ENCODE data around the gene SGSH. TPM values are rescaled to one million over a fixed set of nuclear protein-coding genes. Genes with fewer than 3 reads are reported as not detected.
A peak's percentile ranks its signal among the peaks of the same experiment; 100 is the strongest.

SGSH gene
- total RNA-seq, 1 donor from 2014 or later, result 53.7 TPM

GRCh38 chr17:80256034-80256350 is 35.9 kb upstream of the SGSH start:
- no peak overlapping the region for H3K27ac Mint-ChIP-seq
- no peak for DNase-seq (ENCODE audit: low spot score in 2 of 2, unreplicated experiment in 2 of 2)
- no peaks in the 10 kb centered on the region for H3K27me3 Mint-ChIP-seq (ENCODE audit: low read depth)
- no peaks in the 10 kb centered on the region for H3K9me3 Mint-ChIP-seq
- TF ChIP-seq CTCF (IDR thresholded peaks at IDR 0.05; ENCODE audit: unreplicated experiment), result no peak
- peaks cover 2% of the 10 kb centered on the region for H3K36me3 Mint-ChIP-seq
- peaks cover 11% of the 10 kb centered on the region for H3K4me1 Mint-ChIP-seq
- no peak overlapping the region for H3K4me3 Mint-ChIP-seq

- peak overlapping the region; percentile 81 for H3K27ac Mint-ChIP-seq
- no peak for TF ChIP-seq CTCF (IDR thresholded peaks at IDR 0.05; ENCODE audit: unreplicated experiment)
- H3K27me3 Mint-ChIP-seq (ENCODE audit: low read depth), result no peaks in the 10 kb centered on the region
- H3K36me3 Mint-ChIP-seq, result peaks cover 8% of the 10 kb centered on the region
- H3K4me1 Mint-ChIP-seq, result peaks cover 9% of the 10 kb centered on the region
- no peak for DNase-seq (ENCODE audit: low spot score in 2 of 2, unreplicated experiment in 2 of 2)
- H3K4me3 Mint-ChIP-seq, result no peak overlapping the region
- no peaks in the 10 kb centered on the region for H3K9me3 Mint-ChIP-seq
Observed at GRCh38 chr17:80254396-80255251, 34.5 kb upstream of the SGSH start.

- H3K36me3 Mint-ChIP-seq, result peaks cover 8% of the 10 kb centered on the region
- H3K4me1 Mint-ChIP-seq, result peaks cover 9% of the 10 kb centered on the region
- no peak overlapping the region for H3K4me3 Mint-ChIP-seq
- H3K9me3 Mint-ChIP-seq, result no peaks in the 10 kb centered on the region
- H3K27ac Mint-ChIP-seq, result peak overlapping the region; percentile 81
- H3K27me3 Mint-ChIP-seq (ENCODE audit: low read depth), result no peaks in the 10 kb centered on the region
- no peak for DNase-seq (ENCODE audit: low spot score in 2 of 2, unreplicated experiment in 2 of 2)
- no peak for TF ChIP-seq CTCF (IDR thresholded peaks at IDR 0.05; ENCODE audit: unreplicated experiment)
Observed at GRCh38 chr17:80253631-80254395, 33.7 kb upstream of the SGSH start.

- H3K4me3 Mint-ChIP-seq, result no peak overlapping the region
Observed at GRCh38 chr17:80252871-80253270, 32.7 kb upstream of the SGSH start.

GRCh38 chr17:80251966-80252365 is 31.8 kb upstream of the SGSH start:
- H3K27ac Mint-ChIP-seq, result no peak overlapping the region

More at GRCh38 chr17:80252871-80253270, 32.7 kb upstream of the SGSH start:
- Mint-ChIP-seq H3K27me3 (ENCODE audit: low read depth) (no peaks in the 10 kb centered on the region), H3K9me3 (no peaks in the 10 kb centered on the region), H3K27ac (no peak overlapping the region), H3K4me1 (peaks cover 9% of the 10 kb centered on the region), H3K36me3 (peaks cover 8% of the 10 kb centered on the region)
- DNase-seq (ENCODE audit: low spot score in 2 of 2, unreplicated experiment in 2 of 2), result no peak
- TF ChIP-seq CTCF (IDR thresholded peaks at IDR 0.05; ENCODE audit: unreplicated experiment), result no peak

More at GRCh38 chr17:80251966-80252365, 31.8 kb upstream of the SGSH start:
- Mint-ChIP-seq H3K27me3 (ENCODE audit: low read depth) (no peaks in the 10 kb centered on the region), H3K4me3 (no peak overlapping the region), H3K9me3 (no peaks in the 10 kb centered on the region), H3K36me3 (peaks cover 8% of the 10 kb centered on the region), H3K4me1 (peaks cover 9% of the 10 kb centered on the region)
- DNase-seq (ENCODE audit: low spot score in 2 of 2, unreplicated experiment in 2 of 2), result no peak
- TF ChIP-seq CTCF (IDR thresholded peaks at IDR 0.05; ENCODE audit: unreplicated experiment), result no peak
